Glutamatergic neuron (in vitro differentiated cells): ENCODE results near the gene PRPH2. TPM values are rescaled to one million over a fixed set of nuclear protein-coding genes. Genes with fewer than 3 reads are reported as not detected.

Source experiments
- DNase-seq: peaks from one replicate; pipeline ENCODE4 v3.0.0; 2022
- H3K27ac Mint-ChIP-seq: one replicate; pipeline ENCODE4 v1.8.0; 2020; ENCODE audit warnings: mild to moderate bottlenecking, mixed read lengths, inconsistent platforms; ENCODE audit not compliant: unreplicated experiment
- H3K27me3 Mint-ChIP-seq: one replicate; pipeline ENCODE4 v1.8.0; 2020; ENCODE audit warnings: mild to moderate bottlenecking, moderate library complexity, mixed read lengths, inconsistent platforms; ENCODE audit not compliant: unreplicated experiment
- H3K36me3 Mint-ChIP-seq: one replicate; pipeline ENCODE4 v1.8.0; 2020; ENCODE audit warnings: mild to moderate bottlenecking, mixed read lengths, inconsistent platforms; ENCODE audit not compliant: unreplicated experiment
- H3K4me1 Mint-ChIP-seq: one replicate; pipeline ENCODE4 v1.8.0; 2020; ENCODE audit warnings: mild to moderate bottlenecking, low read depth, mixed read lengths, inconsistent platforms; ENCODE audit not compliant: unreplicated experiment
- H3K4me3 Mint-ChIP-seq: one replicate; pipeline ENCODE4 v1.8.0; 2020; ENCODE audit warnings: mild to moderate bottlenecking, mixed read lengths, inconsistent platforms; ENCODE audit not compliant: unreplicated experiment
- H3K9me3 Mint-ChIP-seq: one replicate; pipeline ENCODE4 v1.8.0; 2020; ENCODE audit warnings: mild to moderate bottlenecking, moderate library complexity, mixed read lengths, inconsistent platforms; ENCODE audit not compliant: unreplicated experiment
- total RNA-seq: library from RNA; stranded (reverse); fragmentation: NEBNext Ultra II Directional; extraction: Animal tissue kit (Norgen Biotek cat#: 25700); gene quantifications from one replicate; pipeline ENCODE4 v1.2.1, GENCODE V29; 2021; ENCODE audit not compliant: unreplicated experiment
- TF ChIP-seq, protein P1 (sequence below): fragments of 200-600 bp; sonication (generic); IDR thresholded peaks from one replicate; pipeline ENCODE4 v1.5.0; 2021; ENCODE audit not compliant: partially characterized antibody, unreplicated experiment

Gene PRPH2
- total RNA-seq, 1 donor from 2014 or later, result not detected

DNA sequence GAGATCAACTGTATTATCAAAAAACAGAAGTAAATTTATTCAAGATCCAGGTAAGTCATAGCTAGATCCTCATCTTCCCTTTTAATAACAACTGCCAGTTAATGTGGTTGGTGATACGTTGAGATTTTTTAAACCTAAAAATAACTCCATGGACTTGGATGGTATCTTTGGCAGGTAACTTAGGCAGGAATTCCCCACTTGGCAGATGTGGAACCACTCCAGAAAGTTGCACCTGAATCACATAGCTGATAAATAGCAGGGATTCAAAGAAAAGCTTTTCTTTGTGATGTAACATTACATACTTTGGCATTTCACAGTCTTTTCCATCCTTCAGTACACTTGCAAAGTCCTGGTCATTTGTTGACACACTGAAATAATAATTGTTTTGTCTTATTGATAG lies 62.6 kb downstream of the PRPH2 start:
- TF ChIP-seq, protein P1, sequence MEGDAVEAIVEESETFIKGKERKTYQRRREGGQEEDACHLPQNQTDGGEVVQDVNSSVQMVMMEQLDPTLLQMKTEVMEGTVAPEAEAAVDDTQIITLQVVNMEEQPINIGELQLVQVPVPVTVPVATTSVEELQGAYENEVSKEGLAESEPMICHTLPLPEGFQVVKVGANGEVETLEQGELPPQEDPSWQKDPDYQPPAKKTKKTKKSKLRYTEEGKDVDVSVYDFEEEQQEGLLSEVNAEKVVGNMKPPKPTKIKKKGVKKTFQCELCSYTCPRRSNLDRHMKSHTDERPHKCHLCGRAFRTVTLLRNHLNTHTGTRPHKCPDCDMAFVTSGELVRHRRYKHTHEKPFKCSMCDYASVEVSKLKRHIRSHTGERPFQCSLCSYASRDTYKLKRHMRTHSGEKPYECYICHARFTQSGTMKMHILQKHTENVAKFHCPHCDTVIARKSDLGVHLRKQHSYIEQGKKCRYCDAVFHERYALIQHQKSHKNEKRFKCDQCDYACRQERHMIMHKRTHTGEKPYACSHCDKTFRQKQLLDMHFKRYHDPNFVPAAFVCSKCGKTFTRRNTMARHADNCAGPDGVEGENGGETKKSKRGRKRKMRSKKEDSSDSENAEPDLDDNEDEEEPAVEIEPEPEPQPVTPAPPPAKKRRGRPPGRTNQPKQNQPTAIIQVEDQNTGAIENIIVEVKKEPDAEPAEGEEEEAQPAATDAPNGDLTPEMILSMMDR, result no peak
- H3K36me3 Mint-ChIP-seq, result no peaks in the 10 kb centered on the region
- no peaks in the 10 kb centered on the region for H3K27me3 Mint-ChIP-seq
- no peak overlapping the region for H3K27ac Mint-ChIP-seq
- H3K4me1 Mint-ChIP-seq, result no peaks in the 10 kb centered on the region
- no peaks in the 10 kb centered on the region for H3K9me3 Mint-ChIP-seq
- no peak for DNase-seq
- H3K4me3 Mint-ChIP-seq, result no peak overlapping the region

DNA sequence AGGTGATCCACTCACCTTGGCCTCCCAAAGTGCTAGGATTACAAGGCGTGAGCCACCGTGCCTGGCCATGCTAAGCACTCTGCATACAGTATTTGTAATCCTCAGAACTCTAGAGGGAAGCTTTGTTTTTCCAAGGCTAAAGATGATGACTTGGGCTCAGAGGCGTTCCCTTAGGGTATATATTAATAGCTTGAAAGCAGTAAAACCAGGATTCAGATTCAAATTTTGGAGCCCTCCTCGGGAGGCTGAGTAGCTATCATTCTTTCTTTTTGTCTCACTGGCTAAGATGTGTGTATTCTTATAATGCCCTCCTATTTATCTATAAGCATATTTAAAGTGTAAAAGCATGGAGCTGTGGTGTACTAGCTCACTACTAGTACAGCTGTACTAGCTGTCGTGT lies 68.5 kb downstream of the PRPH2 start:
- Mint-ChIP-seq H3K27ac (no peak overlapping the region), H3K4me1 (no peaks in the 10 kb centered on the region), H3K9me3 (no peaks in the 10 kb centered on the region), H3K27me3 (no peaks in the 10 kb centered on the region), H3K4me3 (no peak overlapping the region), H3K36me3 (no peaks in the 10 kb centered on the region)
- TF ChIP-seq, protein P1, result no peak
- DNase-seq, result no peak

DNA sequence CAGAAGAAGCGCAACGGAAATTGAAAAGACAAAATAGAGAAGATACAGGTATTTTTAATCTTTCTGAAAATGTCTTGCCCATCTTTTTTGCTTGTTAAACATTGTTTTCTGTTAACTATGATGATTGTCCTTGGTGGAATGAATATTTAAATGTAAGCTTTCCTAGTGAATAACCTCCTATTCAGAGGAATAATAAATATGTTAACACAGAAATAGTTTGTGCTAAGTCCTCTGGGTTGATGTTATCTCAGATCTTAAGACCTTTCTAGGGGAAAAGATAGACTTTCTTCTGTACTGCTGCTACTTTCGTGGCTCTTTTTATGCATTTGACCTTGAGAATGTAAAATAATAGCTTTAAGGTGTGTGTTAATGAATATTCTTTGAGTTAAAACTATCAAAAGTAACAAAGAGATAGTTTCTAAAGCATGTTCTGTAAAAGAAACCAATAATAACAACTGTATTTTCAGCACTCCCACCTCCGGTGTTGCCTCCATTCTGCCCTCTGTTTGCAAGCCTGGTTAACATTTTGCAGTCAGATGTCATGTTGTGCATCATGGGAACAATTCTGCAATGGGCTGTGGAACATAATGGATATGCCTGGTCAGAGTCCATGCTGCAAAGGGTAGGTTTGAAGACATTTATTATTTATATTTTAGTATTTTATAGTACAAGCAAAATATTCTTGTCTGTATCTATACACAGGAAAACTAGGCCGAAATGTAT lies 70.2 kb downstream of the PRPH2 start:
- TF ChIP-seq, protein P1, result no peak
- no peaks in the 10 kb centered on the region for H3K9me3 Mint-ChIP-seq
- H3K27ac Mint-ChIP-seq, result no peak overlapping the region
- H3K36me3 Mint-ChIP-seq, result no peaks in the 10 kb centered on the region
- no peaks in the 10 kb centered on the region for H3K27me3 Mint-ChIP-seq
- no peak overlapping the region for H3K4me3 Mint-ChIP-seq
- H3K4me1 Mint-ChIP-seq, result no peaks in the 10 kb centered on the region
- no peak for DNase-seq

Other genes starting within 250 kb of the PRPH2 start
- 32.3 TPM for gene UBR2, start 158.6 kb downstream of the PRPH2 start, total RNA-seq
- 35.2 TPM for gene TBCC, start 23.5 kb upstream of the PRPH2 start, total RNA-seq
- gene BICRAL, start 59.5 kb upstream of the PRPH2 start, total RNA-seq, result 11.0 TPM
- 80.2 TPM for gene RPL7L1, start 157.0 kb upstream of the PRPH2 start, total RNA-seq
- gene PTCRA, start 193.5 kb upstream of the PRPH2 start, total RNA-seq, result not detected
- gene CNPY3, start 206.9 kb upstream of the PRPH2 start, total RNA-seq, result 36.8 TPM
- gene GNMT, start 238.2 kb upstream of the PRPH2 start, total RNA-seq, result 0.54 TPM